SU-DHL-6 (cell line): ENCODE results near the gene CD93.

Experiments used
- CTCF ChIP-seq: fragments of 200-600 bp; sonication (generic); IDR thresholded peaks from one replicate; pipeline ENCODE4 v1.5.1; 2017; ENCODE audit warnings: antibody characterized with exemption, mild to moderate bottlenecking, low read length, moderate library complexity; ENCODE audit not compliant: insufficient read depth, poor library complexity, severe bottlenecking
- EZH2phosphoT487 ChIP-seq: fragments of 200-600 bp; sonication (generic), shearing (Covaris generic); conservative IDR thresholded peaks from 2 replicates; pipeline ENCODE4 v1.6.1; 2018; ENCODE audit warnings: mild to moderate bottlenecking, antibody characterized with exemption, low read length, moderate library complexity, mixed read lengths

DNA sequence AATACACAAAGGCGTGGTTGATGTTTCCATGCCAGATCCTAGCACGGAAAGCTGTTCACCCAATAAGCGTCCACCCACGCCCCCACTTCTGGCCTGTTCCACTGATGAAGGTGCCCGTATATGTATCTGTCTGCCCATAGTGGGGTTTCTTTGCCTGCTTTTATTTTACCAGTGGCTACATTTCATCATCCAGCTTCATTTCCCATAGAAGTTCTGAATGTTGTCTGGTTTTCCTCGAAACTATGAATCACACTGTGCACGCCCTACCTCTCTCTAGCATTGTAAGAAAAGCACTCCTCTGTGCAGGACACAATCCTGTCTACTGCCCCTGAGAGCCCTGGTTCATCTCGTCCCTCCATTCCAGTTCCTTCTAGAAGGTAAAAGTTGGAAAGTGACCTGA, 8.8 kb upstream of the CD93 start:
- TF ChIP-seq CTCF (no peak), EZH2phosphoT487 (no peak)
